ENCODE results near the gene FAM177B. TPM values are rescaled to one million over a fixed set of nuclear protein-coding genes. Genes with fewer than 3 reads are reported as not detected.
"Not testable (repeated sequence)": the region's sequence is repeated elsewhere in the genome, so short reads cannot be mapped to it uniquely, and the experiment has no call there.

Gene FAM177B
- polyA plus RNA-seq, 4 donors, result 0.13 to 0.35 (median 0.22) TPM; not detected in 1

DNA sequence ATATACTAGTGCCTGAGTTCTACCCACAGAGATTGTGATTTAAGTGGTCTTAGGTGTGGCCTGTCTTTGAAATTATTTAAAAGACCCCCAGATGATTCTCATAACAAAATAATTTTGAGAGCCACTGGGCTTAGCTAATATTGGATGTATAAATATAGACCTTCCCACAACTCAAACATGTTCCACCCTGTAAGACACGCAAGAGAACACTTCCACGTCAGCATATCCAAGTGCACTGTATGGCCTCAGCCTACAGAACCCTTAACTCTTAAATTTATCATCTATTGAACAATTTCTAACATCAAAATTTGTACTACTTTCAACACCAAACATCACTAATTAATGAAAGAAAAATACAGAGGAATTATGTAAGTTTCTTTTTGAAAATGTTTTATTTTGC is 2.5 kb downstream of the FAM177B start:
- DNase-seq (ENCODE audit: low read depth in 4 of 4, low spot score in 2 of 4), result no peak

DNA sequence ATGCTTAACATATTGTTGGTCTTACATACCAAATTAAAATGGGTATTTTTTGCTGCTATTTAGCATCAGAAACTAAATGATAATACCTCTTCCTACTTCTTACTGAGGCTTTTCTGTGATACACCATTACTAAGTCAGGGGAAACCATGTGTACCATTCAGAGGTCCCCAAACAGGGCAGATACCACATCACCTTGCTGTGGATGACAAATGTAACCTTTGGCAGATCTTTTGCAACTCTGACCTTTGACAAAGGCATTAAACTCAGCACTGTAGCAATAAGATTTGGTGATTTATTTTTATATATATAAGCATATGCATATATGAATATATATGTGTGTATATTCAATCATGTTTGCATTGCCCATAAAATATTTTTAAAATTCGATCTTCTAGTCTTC is 2.9 kb downstream of the FAM177B start:
- DNase-seq (ENCODE audit: low read depth in 4 of 4, low spot score in 2 of 4), result no peak

DNA sequence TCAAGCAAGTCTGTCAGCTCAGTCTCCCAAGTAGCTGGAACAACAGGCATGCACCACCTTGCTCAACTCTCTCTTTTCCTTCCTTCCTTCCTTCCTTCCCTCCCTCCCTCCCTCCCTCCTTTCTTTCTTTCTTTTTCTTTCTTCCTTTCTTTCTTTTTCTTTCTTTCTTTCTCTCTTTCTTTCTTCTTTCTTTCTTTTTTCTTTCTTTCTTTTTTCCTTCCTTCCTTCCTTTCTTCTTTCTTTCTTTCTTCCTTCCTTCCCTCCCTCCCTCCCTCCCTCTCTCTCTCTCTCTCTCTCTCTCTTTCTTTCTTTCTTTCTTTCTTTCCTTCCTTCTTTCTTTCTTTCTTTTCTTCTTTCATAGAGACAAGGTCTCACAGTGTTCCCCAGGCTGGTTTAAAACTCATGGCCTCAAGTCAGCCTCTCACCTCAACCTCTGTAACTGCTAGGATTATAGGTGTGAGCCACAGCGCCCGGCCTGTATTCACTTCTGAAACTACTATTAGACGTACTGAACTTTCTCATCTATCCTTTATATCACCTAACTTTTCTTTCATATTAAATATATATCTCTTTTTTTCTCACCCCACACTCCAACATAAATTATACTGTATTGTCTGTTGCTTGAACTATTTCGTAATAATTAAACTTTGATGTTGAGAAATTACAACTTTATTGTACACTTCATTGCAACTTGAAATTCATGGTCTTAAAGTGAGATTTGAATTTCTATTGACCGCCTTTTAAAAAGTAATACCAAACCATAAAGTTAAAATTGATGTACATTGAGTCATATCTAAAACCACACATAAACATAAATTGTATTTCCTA is 4.8 kb downstream of the FAM177B start:
- DNase-seq (ENCODE audit: low read depth in 4 of 4, low spot score in 2 of 4), result not testable (repeated sequence)

DNA sequence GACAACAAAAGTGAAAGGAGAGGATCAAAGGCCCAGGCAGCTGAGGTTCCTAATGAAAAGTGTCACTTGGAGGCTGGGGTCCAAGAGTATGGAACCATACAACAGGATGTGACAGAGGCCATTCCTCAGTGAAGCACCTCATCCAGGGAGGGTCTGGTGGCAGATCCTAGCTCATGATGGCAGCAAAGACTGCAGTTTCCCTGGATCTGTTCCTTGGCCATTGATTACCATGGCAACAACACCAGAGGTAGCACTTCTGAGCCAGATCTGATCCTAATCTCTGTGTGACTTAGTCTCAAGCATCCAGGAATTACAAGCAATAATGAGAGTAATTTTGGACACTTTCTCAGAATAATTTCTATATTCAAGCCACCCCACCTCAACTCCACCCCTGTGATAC is 12.9 kb downstream of the FAM177B start:
- no peak for DNase-seq (ENCODE audit: low read depth in 4 of 4, low spot score in 2 of 4)

DNA sequence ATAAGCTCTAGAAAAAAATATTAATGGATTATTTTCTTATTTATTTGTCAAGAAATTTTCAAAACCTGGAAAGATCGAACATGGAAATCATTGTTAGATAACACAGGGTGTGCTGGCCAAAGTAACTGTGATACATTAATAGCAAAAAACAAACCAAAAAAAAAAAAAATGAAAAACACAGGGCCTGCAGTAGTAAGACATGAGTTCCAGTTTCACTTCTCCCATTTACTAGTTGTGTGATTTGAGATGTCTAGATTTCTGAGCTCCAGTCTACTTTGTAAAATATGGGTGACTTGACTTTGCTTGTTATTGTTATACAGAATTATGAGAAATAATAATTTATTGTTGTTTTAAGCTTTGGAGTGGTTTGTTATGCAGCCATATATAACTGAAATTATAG is 13.6 kb downstream of the FAM177B start:
- DNase-seq (ENCODE audit: low read depth in 4 of 4, low spot score in 2 of 4), result no peak

DNA sequence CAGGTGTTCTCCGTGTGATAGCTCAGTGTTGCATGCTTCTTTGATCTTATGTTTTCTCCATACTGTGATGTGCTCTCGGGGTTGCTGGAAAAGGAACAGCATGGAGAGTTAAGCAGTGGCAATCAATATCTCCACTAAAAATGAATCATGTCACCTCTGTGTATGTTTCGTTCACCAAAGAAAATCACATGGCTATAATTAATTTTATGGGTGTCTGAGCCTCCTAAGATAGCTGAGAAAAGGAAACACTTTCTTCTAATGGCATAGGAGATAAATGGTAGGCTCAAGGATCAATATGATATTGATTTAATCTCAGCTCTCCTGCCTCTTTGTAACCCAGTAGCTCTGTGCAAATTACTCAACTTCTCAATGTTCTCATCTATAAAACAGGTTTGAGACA is 14.3 kb downstream of the FAM177B start:
- no peak for DNase-seq (ENCODE audit: low read depth in 4 of 4, low spot score in 2 of 4)

DNA sequence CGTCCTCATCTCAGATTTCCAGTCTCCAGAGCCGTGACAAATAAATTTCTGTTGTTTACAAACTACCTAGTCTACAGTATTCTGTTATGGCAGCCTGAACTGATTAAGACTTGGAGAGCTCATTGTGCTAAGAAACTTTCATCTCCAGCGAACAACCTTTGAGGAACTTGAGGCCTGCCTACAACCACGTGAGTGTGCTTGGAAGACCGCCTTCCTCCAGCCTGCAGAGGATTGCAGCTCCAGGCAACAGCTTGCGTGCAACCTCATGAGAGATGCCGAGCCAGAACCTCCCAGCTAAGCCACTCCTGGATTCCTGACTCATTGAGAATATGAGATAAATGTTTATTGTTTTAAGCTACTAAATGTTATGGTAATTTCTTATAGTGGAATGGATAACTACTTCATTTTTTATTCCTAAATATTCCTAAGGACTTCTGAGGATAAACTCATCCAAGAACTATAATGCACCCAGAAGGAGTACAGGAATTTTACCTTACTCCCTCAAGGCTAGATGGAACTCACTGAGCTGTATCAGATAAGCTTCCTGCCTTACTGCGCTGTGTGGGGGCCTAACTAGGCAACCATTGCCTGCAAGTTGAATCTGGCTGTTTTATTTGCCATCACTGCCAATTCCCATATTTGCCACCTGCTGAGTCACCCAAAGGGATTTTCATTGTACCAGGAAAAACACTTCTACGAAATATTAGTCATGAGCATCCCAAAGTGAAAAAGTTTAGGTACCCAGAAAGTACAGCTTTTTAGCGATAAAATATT is 17.6 kb downstream of the FAM177B start:
- no peak for DNase-seq (ENCODE audit: low read depth in 4 of 4, low spot score in 2 of 4)

DNA sequence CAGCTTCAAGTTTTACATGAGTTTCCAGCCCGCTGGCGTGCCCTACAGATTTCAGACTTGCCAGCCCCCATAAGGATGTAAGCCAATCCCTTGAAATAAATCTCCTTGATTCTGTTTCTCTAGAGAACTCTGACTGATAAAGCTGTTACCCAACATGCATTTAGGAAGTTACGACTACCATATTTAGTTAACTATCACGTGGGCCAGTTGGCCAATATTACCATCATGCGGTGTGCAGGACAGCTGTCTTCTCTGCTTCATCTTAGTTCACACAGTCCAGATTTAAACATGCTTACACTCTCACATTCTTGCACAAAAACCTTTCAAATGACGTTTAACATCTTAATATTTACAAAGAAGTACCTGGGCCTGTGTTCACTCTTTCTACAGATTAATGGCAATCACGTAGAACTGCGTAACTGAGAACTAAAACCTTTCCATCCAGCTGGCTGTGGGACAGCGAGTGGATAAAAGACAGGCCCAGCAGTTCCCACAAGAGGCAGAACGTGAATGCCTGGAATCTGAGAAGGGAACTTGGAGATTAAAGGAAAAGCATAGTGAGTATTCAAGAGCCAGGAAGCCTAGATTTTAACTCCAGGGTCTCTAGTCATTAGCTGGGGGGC is 20.8 kb downstream of the FAM177B start:
- DNase-seq (ENCODE audit: low read depth in 4 of 4, low spot score in 2 of 4), result no peak

DNA sequence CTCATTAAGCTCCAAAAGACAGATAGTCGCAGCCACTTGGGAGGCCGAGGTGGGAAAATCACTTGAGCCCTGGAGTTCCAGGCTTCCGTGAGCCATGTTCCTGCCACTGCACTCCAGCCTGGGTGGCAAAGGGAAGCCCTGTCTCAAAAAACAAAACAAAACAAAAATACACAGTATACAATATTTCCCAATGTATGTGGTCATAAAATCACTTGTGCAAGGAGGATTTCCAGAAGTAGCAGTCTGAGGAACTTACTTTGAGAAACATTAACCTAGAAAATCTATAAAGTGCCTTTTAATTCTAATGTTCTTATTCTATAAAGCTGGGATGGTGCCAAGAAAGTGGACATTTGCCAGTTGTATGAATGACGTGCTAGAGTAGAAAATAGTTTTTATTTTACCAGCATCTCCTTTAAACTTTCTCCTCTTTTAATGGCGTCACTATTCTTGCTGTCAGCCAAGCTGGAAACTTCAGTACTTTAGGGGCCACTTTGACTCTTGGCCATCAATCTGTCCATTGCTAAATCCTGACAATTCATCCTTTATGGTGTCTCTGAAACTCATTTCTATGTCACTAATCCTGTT is 22.5 kb downstream of the FAM177B start:
- DNase-seq (ENCODE audit: low read depth in 4 of 4, low spot score in 2 of 4), result no peak

DNA sequence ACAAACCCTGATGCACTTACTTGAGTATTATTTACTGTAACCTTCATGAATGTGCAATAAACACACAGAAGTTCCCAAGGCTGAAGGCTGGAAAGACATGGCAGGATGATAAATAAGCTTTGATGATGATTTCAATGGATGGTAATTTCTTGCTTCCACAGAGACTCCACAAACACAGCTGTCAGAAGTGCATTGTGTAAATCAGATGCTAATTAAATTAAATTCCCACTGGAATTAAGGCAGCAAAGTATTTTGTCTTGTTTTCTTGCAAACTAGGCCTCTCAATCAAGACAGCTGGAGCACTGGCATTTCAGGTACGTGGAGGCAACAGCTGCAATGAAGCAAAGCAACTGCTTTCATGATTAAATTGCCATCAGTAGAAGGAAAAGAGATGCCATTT is 24.1 kb downstream of the FAM177B start:
- DNase-seq (ENCODE audit: low read depth in 4 of 4, low spot score in 2 of 4), result no peak

DNA sequence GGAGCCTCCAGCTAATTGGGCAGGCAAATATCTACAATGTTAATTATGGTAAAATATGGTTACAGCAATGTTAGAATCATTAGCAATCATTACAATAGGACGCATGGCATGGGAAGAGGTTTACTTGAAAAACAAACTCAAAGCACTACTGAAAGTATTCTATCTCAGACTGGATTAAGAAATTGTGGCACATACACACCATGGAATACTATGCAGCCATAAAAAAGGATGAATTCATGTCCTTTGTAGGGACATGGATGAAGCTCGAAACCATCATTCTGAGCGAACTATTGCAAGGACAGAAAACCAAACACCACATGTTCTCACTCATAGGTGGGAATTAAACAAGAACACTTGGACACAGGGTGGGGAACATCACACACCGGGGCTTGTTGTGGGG is 25.2 kb downstream of the FAM177B start:
- DNase-seq (ENCODE audit: low read depth in 4 of 4, low spot score in 2 of 4), result not testable (repeated sequence)

DNA sequence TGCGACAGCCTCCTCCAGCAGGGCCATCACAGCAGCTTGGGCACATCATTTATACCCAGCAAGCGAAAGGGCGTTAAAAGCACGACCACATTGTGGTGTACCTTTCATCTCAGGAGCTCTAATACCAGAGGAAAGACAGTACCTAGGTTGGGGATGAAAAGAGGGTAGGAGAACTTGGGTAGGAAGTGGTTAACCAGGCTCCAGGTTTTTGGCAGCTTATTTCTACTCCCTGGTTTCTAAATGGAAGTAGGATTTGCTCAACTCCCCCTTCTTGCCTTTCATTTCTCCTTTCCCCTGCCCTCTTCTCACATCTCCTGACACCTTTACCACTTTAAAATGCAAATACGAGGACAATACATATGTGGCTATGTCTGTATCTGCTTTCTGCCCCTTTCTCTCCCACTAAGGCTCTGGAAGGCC is 30.2 kb downstream of the FAM177B start:
- DNase-seq (ENCODE audit: low read depth in 4 of 4, low spot score in 2 of 4), result no peak

DNA sequence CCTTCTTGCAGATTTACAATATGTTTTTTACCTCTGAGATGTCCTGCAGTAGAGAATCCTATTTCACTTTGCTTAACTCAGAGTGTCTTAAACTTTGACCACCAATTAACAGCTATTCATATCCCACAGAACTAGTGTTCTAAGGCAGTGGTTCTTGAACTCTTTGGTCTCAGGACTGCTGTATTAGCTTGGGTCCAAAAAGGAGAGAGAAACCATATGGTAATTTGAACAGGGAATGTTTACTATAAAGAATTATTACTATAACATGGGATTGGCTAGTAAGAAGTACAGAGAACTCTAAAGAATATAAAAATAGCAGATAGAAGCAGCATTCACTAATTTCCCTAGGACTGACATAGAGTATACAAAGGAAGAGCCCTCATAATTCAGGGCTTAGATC is 31.6 kb downstream of the FAM177B start:
- DNase-seq (ENCODE audit: low read depth in 4 of 4, low spot score in 2 of 4), result no peak

DNA sequence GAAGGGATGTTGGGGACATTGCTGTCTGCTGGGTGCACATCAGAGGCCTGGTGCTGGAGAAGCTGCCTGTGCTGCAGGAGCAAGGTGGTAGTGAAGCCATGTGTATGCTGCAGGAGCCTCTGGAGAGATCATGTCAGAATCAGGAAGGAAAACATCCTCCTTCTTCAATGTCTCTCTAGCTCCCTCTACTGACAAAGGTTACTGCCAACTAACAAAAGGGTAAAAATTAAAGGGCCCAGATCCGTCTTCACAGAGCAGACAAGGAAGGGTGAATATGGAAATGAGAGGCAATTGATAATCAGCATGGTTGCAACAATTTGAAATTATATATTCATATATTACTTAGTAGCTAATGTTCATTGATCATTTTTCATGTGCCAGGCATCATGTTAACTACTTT is 32.2 kb downstream of the FAM177B start:
- no peak for DNase-seq (ENCODE audit: low read depth in 4 of 4, low spot score in 2 of 4)

DNA sequence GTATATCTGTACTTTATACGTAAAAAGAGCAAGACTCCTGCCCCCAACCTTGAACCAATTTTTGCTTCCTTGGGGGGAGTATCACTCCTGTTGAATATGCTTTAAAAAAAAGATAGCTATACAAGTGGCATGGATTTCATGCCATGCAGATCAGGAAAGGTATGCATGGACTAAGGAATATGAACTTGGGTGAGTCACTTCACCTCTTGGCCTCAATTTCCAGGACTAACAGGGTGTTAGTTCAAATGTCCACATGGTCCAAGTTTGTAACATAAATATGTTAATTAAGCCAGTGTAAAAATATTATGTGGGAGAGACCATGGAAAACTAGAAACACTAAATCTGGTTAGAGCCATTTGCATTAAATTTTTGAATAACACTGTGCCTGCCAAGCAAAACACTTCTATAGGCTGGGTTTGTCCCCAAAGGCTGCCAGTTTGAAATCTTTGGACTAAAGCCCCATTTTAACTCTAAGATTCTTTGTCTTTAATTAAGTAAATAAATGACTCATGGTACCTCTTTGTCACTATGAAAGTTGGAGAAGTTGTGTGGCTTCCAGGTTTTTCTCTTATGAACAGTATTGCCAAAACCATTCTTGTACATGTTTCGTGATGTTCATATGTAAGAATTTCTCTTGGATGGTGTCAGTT is 33.1 kb downstream of the FAM177B start:
- no peak for DNase-seq (ENCODE audit: low read depth in 4 of 4, low spot score in 2 of 4)

DNA sequence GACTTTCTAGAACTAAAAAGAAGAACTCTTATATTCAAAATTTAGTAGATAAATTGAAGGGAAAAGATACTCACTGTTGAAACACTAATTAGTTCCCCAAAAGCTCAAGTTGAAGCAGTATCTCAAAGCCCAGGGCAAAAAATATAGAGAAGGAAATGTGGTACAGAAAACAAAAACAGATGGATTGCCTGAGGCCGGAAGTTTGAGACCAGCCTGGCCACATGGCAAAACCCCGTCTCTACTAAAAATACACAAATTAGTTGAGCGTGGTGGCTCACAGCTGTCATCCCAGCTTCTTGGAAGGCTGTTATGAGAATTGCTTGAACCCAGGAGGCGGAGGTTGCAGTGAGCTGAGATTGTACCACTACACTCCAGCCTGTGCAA is 36.0 kb downstream of the FAM177B start:
- no peak for DNase-seq (ENCODE audit: low read depth in 4 of 4, low spot score in 2 of 4)

DNA sequence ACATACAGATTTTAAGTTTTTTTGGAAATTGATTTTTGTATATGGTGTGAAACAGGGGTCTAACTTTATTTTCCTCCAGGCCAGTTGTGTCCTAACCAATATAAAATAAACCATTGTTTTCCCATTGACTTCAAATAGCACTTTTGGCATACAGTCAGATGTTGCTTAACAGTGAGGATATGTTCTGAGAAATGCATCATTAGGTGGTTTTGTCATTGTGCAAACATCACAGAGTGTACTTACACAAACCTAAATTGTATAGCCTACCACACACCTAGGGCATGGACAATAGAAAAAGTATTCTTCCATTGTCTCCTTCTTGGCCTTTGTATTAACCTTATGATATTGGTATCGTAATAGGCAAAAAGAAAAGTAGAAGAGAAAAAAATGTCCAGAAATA is 40.5 kb downstream of the FAM177B start:
- DNase-seq (ENCODE audit: low read depth in 4 of 4, low spot score in 2 of 4), result no peak

DNA sequence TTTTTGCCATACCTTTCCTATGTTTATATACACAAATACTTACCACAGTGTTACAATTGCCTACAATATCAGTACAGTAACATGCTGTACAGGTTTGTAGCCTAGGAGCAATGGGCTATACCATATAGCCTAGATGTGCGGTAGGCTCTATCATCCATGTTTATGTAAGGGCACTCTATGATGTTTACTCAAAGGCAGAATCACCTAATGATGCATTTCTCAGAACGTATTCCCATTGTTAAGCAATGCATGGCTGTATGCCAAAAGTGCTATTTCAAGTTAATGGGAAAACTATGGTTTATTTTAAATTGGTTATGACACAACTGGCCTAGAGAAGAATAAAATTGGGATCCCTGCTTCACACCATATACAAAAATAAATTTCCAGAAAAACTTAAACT is 41.0 kb downstream of the FAM177B start:
- DNase-seq (ENCODE audit: low read depth in 4 of 4, low spot score in 2 of 4), result no peak

DNA sequence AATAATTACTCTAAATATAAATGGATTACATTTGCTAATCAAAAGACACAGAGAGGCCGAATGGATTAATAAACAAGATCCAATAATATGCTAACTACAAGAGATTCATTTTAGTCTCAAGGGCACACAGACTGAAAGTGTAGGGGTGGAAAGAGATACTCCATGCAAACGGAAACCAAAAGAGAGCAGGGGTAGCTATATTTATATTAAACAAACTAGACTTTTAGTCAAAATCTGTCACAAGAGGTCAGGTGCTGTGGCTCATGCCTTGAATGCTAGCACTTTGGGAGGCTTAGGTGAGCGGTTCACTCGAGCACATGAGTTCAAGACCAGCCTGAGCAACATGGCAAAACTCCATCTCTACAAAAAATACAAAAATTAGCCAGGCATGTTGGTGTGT is 44.2 kb downstream of the FAM177B start:
- DNase-seq (ENCODE audit: low read depth in 4 of 4, low spot score in 2 of 4), result no peak

DNA sequence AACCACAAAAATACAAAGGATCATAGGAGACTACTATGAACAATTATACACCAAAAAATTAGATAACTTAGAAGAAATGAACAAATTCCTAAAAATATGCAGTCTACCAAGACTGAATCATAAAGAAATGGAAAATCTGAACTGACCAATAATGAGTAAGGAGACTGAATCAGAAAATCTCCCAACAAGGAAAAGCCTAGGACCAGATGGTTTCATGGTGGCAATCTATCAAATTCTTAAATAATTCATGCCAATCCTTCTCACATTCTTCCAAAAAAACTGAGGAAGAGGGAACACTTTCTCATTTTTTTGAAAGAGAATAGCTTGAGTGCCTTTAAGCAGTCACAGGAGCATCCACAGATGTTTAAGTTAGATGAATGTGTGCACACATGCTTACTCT is 46.0 kb downstream of the FAM177B start:
- DNase-seq (ENCODE audit: low read depth in 4 of 4, low spot score in 2 of 4), result no peak

DNA sequence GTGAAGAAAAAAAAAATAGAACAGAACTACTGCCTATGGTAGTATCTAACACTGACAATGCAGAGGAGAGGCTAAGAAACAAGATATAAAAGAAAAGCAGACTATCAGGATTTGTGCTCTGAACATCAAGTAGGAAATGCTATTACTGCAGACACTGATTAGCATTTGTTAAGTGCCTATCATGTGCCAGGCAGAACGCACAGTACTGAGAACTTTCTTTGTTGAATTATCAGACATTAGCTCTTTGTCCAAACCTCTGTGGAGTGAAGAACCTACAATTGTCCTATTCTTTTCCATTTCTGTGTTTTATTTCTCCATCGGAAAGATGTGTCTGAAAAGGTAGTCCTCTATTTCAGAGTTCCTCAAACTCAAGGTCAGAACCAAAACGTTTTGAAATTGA is 47.4 kb downstream of the FAM177B start:
- DNase-seq (ENCODE audit: low read depth in 4 of 4, low spot score in 2 of 4), result no peak

Measured in left renal cortex interstitium (tissue), 4 donors.